Right cardiac atrium (tissue), 5 donors: Measurements from ENCODE around the gene FLRT2. TPM values are rescaled to one million over a fixed set of nuclear protein-coding genes. Genes with fewer than 3 reads are reported as not detected.

Experiments used
- ATAC-seq, 2 donors: fragments of 200-7000 bp; cut with Tn5 transposase; one replicate each; pipeline versions ENCODE4 v1.8.0 to v1.9.1; 2020; ENCODE audit warnings: moderate library complexity in 2 of 2, mild to moderate bottlenecking in 1 of 2
- DNase-seq, 3 donors: peaks; one replicate each; pipeline ENCODE4 v3.0.0-alpha.2; 2020
- H3K27ac ChIP-seq: one replicate; pipeline ENCODE4 v1.5.1; 2013; ENCODE audit warnings: mild to moderate bottlenecking, low read length, control low read depth, moderate library complexity
- H3K27me3 ChIP-seq: one replicate; pipeline ENCODE4 v1.6.1; 2013; ENCODE audit not compliant: control insufficient read depth, insufficient read depth
- H3K4me1 ChIP-seq: one replicate; pipeline ENCODE4 v1.6.1; 2013; ENCODE audit warnings: low read length; ENCODE audit not compliant: control insufficient read depth, insufficient read depth
- H3K4me3 ChIP-seq: one replicate; pipeline ENCODE4 v1.5.1; 2013; ENCODE audit warnings: low read length, control low read depth
- H3K9me3 ChIP-seq: one replicate; pipeline ENCODE4 v1.6.1; 2013; ENCODE audit warnings: low read length; ENCODE audit not compliant: control insufficient read depth
- WGBS: extraction: QIAGEN DNeasy Blood & Tissue Kit; methylation state at CpG from one replicate; pipeline ENCODE4 v1.1.7; 2013; 5-methylcytosine and 5-hydroxymethylcytosine counted together
- intact Hi-C, 4 donors: fragments of 100-400 bp; cut with DNase I; formaldehyde crosslinking; loops; one replicate each; pipeline versions ENCODE4 v1.11.0 to v1.14.0; 2022 to 2023
- polyA plus RNA-seq: library from polyadenylated mRNA; stranded (reverse); fragments of 200-250 nt; gene quantifications from one replicate; pipeline ENCODE4 v1.2.3, GENCODE V29; 2013
- total RNA-seq, 4 donors: library from RNA; stranded (reverse); fragmentation: NEBNext Ultra II Directional; extraction: Animal tissue kit (Norgen Biotek cat#: 25700); gene quantifications; one replicate each; pipeline ENCODE4 v1.2.1, GENCODE V29; 2021
- donor health status: healthy with polysubstance abuse.
- donor health status: DM: no; HTN: yes; CAD: no.
- donor health status: DM: no; HTN: no; CAD: no.
- donor health status: DM: no; HTN: yes; CAD: no; lungs with severe emphysema.
- donor health status: DM: yes; HTN: yes; CAD: no.

The FLRT2 gene
- total and polyA plus RNA-seq, 5 donors, result 2.2 to 39.2 (median 13.4) TPM

DNA sequence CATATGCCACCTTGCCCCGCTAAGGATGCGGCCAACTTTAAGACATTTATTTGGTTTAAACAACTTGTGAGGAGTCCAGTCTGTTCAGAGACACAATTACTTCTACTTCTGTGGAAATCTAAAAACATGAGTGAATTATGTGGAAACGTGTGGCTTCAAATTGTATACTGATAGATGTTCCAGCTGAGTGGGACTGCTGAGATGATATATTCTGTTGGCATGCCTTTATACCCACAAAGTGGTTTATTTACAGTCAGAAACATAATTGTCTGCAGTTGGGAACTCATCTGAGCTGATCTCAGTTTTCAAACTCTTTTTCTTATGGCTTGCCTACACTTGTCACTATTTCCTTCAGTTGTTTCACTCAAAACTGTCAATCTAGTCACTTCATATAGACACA, 67.8 kb downstream of the FLRT2 start:
- intact Hi-C loops, result no loop called here
- H3K4me3 ChIP-seq, result no peak overlapping the region
- H3K27me3 ChIP-seq, result no peaks in the 10 kb centered on the region
- no peak overlapping the region for H3K27ac ChIP-seq
- WGBS, result 96% methylated on average over 3 of the region's 3 CpGs
- no peaks in the 10 kb centered on the region for H3K9me3 ChIP-seq
- no peak for ATAC-seq
- DNase-seq, result no peak
- no peaks in the 10 kb centered on the region for H3K4me1 ChIP-seq

DNA sequence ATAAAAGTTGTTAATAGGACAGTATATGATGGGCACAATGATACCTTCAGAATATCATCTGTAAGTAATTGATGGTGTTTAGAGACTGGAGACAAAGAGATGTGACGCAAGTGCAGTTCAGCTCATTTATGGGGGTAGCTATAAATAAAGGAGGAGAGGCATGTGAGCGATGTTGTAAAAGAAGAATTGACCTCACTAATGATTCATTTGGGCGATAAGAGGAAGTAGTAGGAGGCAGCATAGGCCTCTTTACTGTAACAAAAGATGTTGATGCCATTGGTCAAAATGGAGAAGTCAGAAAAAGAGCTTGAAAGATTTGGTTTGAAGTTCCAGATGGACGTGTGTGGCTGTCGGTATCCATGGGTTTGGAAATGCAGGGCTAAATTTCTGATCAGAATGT, 70.0 kb downstream of the FLRT2 start:
- Histone ChIP-seq H3K4me3 (no peak overlapping the region), H3K27me3 (no peaks in the 10 kb centered on the region), H3K9me3 (no peaks in the 10 kb centered on the region), H3K4me1 (no peaks in the 10 kb centered on the region), H3K27ac (no peak overlapping the region)
- no peak for ATAC-seq
- intact Hi-C loops, result no loop called here
- 82% methylated on average over 5 of the region's 5 CpGs for WGBS
- DNase-seq, result no peak

DNA sequence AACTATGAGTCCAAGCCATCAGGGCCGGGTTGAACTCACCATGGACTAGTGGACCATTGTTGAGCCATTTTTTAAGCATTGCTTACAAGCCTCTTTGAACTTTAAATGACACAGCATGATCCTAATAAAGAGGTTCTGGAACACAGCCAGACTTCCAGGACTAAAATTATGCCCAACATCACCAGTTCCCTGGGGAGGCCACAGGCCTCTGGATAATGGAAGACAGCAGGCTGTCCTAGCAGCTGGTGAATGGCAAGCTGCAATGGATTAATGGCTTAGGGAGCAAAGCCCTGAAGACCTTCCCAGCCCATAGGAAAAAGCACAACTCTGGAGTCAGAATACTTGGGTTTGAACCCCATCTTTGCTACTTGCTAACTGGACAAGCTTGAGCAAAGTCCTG, 71.3 kb downstream of the FLRT2 start:
- no peaks in the 10 kb centered on the region for H3K9me3 ChIP-seq
- no peaks in the 10 kb centered on the region for H3K4me1 ChIP-seq
- 86% methylated on average over 1 of the region's 1 CpG for WGBS
- H3K27me3 ChIP-seq, result no peaks in the 10 kb centered on the region
- H3K27ac ChIP-seq, result no peak overlapping the region
- DNase-seq, result no peak
- intact Hi-C loops, result no loop called here
- no peak overlapping the region for H3K4me3 ChIP-seq
- ATAC-seq, result no peak

GRCh38 chr14:85601690-85602089, 71.7 kb downstream of the FLRT2 start:
- intact Hi-C loops, result no loop called here
- Histone ChIP-seq H3K4me1 (no peaks in the 10 kb centered on the region), H3K9me3 (no peaks in the 10 kb centered on the region), H3K4me3 (no peak overlapping the region), H3K27ac (no peak overlapping the region), H3K27me3 (no peaks in the 10 kb centered on the region)
- 77% methylated on average over 1 of the region's 1 CpG for WGBS
- ATAC-seq, result no peak
- DNase-seq, result no peak

DNA sequence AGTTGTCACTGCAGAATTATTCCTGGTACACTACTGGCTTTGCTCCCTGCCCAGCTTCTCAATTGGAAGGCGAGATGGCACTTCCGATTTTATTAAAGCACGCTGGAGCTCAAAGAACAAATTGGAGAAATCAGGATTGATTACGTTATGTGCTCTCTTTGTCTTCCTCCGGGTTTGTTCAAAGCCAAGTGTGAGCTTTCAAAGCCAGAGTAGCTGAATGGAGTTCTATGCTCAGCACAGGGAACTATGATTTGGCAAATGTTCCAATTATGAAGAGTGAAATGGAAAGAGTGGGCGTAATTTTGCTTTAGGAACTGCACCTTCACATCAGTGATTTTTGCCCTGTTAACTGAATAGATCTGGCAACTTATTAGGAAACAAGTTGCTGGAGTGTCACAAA, 72.4 kb downstream of the FLRT2 start:
- DNase-seq (no peak), ATAC-seq (no peak)
- Histone ChIP-seq H3K27ac (no peak overlapping the region), H3K4me3 (no peak overlapping the region), H3K4me1 (no peaks in the 10 kb centered on the region), H3K27me3 (no peaks in the 10 kb centered on the region), H3K9me3 (no peaks in the 10 kb centered on the region)
- WGBS, result 76% methylated on average over 6 of the region's 6 CpGs
- intact Hi-C loops, result no loop called here

DNA sequence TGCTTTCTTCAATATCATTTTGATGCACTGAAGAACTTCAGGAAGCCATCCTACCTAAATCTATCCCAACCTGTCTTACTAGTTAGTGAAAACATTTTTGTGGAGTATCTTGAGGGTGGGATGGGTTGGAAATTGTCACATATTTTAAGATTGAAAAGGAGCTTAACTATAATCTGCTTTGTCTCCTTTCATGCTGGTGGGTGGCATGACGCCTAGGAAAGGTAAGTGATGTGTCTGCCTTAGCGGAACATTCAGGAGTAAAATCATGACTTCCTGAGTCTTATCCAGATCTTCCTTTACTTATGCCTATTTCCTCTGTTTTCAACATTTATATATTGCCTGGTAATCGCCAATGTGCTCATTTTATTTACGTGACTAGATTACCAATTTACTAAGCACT, 74.1 kb downstream of the FLRT2 start:
- ATAC-seq (no peak), DNase-seq (no peak)
- Histone ChIP-seq H3K9me3 (no peaks in the 10 kb centered on the region), H3K4me3 (no peak overlapping the region), H3K4me1 (no peaks in the 10 kb centered on the region), H3K27ac (no peak overlapping the region), H3K27me3 (no peaks in the 10 kb centered on the region)
- intact Hi-C loops, result no loop called here
- WGBS, result 90% methylated on average over 4 of the region's 4 CpGs

DNA sequence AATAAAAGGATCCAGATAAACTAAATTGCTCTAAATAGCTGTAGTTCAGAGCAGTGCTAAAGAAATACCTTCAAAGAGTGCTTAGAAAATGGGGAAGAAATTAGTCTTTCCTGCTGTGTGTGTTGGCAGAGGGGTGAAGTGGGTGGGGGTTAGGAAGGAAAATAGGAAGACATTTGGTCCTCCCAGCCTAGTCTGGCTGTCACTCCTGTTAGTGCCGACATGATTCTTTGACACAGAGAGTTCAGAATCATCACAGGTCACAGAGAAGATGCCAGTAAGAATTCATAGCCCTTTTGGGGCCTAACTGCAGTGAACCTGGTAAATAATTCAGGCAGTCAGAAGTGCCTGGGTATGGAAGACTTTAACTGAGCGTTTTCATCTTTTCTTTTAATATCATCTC, 74.8 kb downstream of the FLRT2 start:
- WGBS, result 23% methylated on average over 2 of the region's 2 CpGs
- H3K27ac ChIP-seq, result no peak overlapping the region
- intact Hi-C loops, result no loop called here
- ATAC-seq (peak in 1 of 2 donors; percentile 63), DNase-seq (no peak)
- no peaks in the 10 kb centered on the region for H3K27me3 ChIP-seq
- H3K4me1 ChIP-seq, result no peaks in the 10 kb centered on the region
- H3K4me3 ChIP-seq, result no peak overlapping the region
- H3K9me3 ChIP-seq, result no peaks in the 10 kb centered on the region

DNA sequence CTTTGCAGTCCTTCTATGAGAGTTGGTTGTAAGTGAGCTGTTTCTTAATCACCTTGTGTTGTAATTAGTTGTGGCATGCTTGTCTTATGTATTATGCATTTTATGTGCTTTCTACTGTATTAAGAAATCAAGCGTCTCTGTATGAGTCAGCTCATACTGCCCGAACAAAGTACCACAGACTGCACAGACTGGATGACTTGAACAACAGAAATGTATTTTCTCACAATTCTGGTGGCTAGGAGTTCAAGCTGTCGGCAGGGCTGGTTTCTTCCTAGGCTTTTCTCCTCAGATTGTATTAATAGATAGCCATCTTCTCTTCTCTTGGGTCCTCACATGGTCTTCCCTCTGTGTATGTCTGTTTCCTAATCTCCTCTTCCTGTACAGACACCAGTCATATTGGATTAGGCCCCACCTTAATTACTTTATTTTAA, 77.7 kb downstream of the FLRT2 start:
- ATAC-seq (no peak), DNase-seq (no peak)
- H3K9me3 ChIP-seq, result no peaks in the 10 kb centered on the region
- no peaks in the 10 kb centered on the region for H3K27me3 ChIP-seq
- H3K4me3 ChIP-seq, result no peak overlapping the region
- no peaks in the 10 kb centered on the region for H3K4me1 ChIP-seq
- 76% methylated on average over 3 of the region's 3 CpGs for WGBS
- intact Hi-C loops, result no loop called here
- no peak overlapping the region for H3K27ac ChIP-seq

- Histone ChIP-seq H3K27ac (no peak overlapping the region), H3K27me3 (no peaks in the 10 kb centered on the region), H3K4me3 (no peak overlapping the region), H3K9me3 (no peaks in the 10 kb centered on the region), H3K4me1 (no peaks in the 10 kb centered on the region)
- ATAC-seq, result no peak
- 69% methylated on average over 5 of the region's 5 CpGs for WGBS
- no peak for DNase-seq
- intact Hi-C loops, result no loop called here
Observed at GRCh38 chr14:85613496-85613895, 83.6 kb downstream of the FLRT2 start.

DNA sequence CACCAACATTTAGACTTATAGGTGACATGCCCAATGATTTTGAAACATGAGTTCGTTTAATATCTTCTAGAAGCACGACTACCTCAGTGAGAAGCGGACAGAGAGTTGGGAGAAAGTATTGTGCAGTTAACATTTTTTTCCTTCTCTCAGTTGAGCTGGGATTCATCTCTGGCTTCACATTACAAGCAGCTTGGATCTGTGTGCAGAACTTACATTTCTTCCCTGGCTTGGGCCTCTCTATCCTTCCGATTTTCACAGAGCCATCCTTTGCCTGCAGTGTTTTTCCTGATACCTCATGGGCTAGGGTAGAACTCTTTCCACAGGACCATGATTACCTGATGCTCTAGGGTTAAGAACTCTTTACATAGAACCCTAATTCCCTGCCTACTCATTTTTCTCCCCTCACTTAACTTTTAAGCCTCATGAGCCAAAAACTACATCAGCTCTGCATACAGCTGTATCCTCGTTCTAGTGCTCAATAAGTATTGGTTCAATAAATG, 86.5 kb downstream of the FLRT2 start:
- no peak overlapping the region for H3K4me3 ChIP-seq
- intact Hi-C loops, result no loop called here
- H3K27ac ChIP-seq, result no peak overlapping the region
- DNase-seq, result no peak
- H3K4me1 ChIP-seq, result no peaks in the 10 kb centered on the region
- no peaks in the 10 kb centered on the region for H3K27me3 ChIP-seq
- no peak for ATAC-seq
- 70% methylated on average over 5 of the region's 5 CpGs for WGBS
- no peaks in the 10 kb centered on the region for H3K9me3 ChIP-seq

DNA sequence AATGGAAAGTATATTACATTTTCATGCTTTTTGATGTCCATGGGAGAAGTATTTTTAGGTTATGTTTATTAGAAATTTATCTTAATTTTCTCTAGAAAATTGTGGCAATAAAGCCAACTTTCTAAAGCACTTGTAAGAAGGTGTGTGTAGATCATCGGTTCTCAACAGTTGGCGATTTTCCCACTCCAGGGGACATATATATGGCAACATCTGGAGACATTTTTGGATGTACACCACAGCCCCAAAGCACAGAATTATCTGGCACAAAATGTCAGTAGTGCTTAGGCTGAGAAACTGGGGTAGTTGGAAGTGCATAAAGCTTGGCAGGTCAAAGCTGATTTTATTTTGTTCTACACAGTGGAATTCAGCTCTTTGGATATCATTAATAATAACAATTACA, 86.9 kb downstream of the FLRT2 start:
- Histone ChIP-seq H3K4me3 (no peak overlapping the region), H3K27ac (no peak overlapping the region), H3K4me1 (no peaks in the 10 kb centered on the region), H3K9me3 (no peaks in the 10 kb centered on the region), H3K27me3 (no peaks in the 10 kb centered on the region)
- ATAC-seq, result no peak
- DNase-seq, result no peak
- WGBS, result 81% methylated on average over 2 of the region's 2 CpGs
- intact Hi-C loops, result no loop called here

GRCh38 chr14:85617791-85618190, 87.8 kb downstream of the FLRT2 start:
- no peak for ATAC-seq
- Histone ChIP-seq H3K27ac (no peak overlapping the region), H3K27me3 (no peaks in the 10 kb centered on the region), H3K9me3 (no peaks in the 10 kb centered on the region), H3K4me3 (no peak overlapping the region), H3K4me1 (no peaks in the 10 kb centered on the region)
- intact Hi-C loops, result no loop called here
- WGBS, result 82% methylated on average over 2 of the region's 2 CpGs
- no peak for DNase-seq
